Breast epithelium (tissue), 4 donors: ENCODE results near the gene TCEAL6. TPM values are rescaled to one million over a fixed set of nuclear protein-coding genes. Genes with fewer than 3 reads are reported as not detected.
"Not testable (repeated sequence)": the region's sequence is repeated elsewhere in the genome, so short reads cannot be mapped to it uniquely, and the experiment has no call there.

Experiments used
- DNase-seq, 2 donors: peaks; one replicate each; pipeline ENCODE4 v3.0.0-alpha.2; 2019; ENCODE audit warnings: low spot score in 2 of 2
- H3K27ac ChIP-seq, 2 donors: fragments of 200-600 bp; sonication (generic) in 1 of 2; one replicate each; pipeline ENCODE4 v1.5.1; 2016 to 2019; ENCODE audit warnings: mild to moderate bottlenecking in 1 of 2
- H3K27me3 ChIP-seq, 2 donors: fragments of 200-600 bp; sonication (generic) in 1 of 2; one replicate each; pipeline versions ENCODE4 v1.5.1 to v1.6.0; 2017 to 2019; ENCODE audit warnings: control low read depth in 1 of 2, mild to moderate bottlenecking in 1 of 2
- H3K36me3 ChIP-seq: fragments of 200-600 bp; one replicate; pipeline ENCODE4 v1.5.1; 2019
- H3K4me1 ChIP-seq, 2 donors: fragments of 200-600 bp; sonication (generic); one replicate each; pipeline ENCODE4 v1.5.1; 2016 to 2019; ENCODE audit warnings: control low read depth in 1 of 2
- H3K4me3 ChIP-seq, 3 donors: fragments of 200-600 bp; sonication (generic); 1 replicate in 2 of 3; 2 replicates in 1 of 3; pipeline ENCODE4 v1.5.1; 2016 to 2019; ENCODE audit warnings: mild to moderate bottlenecking in 3 of 3, moderate library complexity in 2 of 3
- H3K9me3 ChIP-seq, 2 donors: fragments of 200-600 bp; sonication (generic) in 1 of 2; one replicate each; pipeline ENCODE4 v1.5.1; 2016 to 2019; ENCODE audit warnings: control low read depth in 1 of 2
- POLR2A ChIP-seq: fragments of 450-650 bp; IDR thresholded peaks from one replicate; pipeline ENCODE4 v1.6.1; 2016; ENCODE audit warnings: antibody characterized with exemption, mild to moderate bottlenecking, moderate library complexity
- POLR2AphosphoS5 ChIP-seq, 3 donors: sonication (generic); formaldehyde crosslinking; IDR thresholded peaks; one replicate each; pipeline ENCODE4 v1.6.1; 2017; ENCODE audit warnings: antibody characterized with exemption in 3 of 3
- intact Hi-C: fragments of 100-400 bp; cut with DNase I; formaldehyde crosslinking; loops from one replicate; pipeline ENCODE4 v1.15.1; 2023; ENCODE audit warnings: low total_unique reads
- total RNA-seq, 3 donors: library from RNA; depleted of rRNA; stranded (reverse); fragments of >200 nt; gene quantifications; one replicate each; pipeline ENCODE4 v1.1.0, GENCODE V29; 2016
- TF ChIP-seq, protein P1 (sequence below), 3 donors: fragments of 450-650 bp; IDR thresholded peaks; one replicate each; pipeline ENCODE4 v1.5.1; 2016 to 2017; ENCODE audit warnings: antibody characterized with exemption in 3 of 3, mild to moderate bottlenecking in 3 of 3, moderate library complexity in 3 of 3

The TCEAL6 gene
- total RNA-seq, 3 donors from 2014 or later: 2.6 TPM; not detected in 2

DNA sequence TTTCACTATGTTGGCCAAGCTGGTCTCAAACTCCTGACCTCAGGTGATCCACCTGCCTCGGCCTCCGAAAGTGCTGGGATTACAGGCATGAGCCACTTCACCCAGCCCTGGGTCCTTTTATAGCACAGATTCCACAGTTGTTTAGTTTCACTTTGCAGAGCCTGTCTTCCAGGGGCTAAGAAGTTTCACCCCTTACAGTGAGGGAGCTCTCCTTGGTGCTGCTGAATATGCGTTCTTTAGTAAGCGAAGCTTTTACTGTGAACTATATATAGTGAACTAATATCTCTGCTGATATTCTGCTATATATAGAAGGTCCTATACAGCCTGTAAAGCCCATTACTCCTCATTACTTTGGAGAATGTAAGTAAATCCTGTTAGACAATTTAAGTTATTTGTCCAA, 4.2 kb downstream of the TCEAL6 start:
- TF ChIP-seq, protein P1, sequence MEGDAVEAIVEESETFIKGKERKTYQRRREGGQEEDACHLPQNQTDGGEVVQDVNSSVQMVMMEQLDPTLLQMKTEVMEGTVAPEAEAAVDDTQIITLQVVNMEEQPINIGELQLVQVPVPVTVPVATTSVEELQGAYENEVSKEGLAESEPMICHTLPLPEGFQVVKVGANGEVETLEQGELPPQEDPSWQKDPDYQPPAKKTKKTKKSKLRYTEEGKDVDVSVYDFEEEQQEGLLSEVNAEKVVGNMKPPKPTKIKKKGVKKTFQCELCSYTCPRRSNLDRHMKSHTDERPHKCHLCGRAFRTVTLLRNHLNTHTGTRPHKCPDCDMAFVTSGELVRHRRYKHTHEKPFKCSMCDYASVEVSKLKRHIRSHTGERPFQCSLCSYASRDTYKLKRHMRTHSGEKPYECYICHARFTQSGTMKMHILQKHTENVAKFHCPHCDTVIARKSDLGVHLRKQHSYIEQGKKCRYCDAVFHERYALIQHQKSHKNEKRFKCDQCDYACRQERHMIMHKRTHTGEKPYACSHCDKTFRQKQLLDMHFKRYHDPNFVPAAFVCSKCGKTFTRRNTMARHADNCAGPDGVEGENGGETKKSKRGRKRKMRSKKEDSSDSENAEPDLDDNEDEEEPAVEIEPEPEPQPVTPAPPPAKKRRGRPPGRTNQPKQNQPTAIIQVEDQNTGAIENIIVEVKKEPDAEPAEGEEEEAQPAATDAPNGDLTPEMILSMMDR (IDR thresholded peaks at IDR 0.05): no peak
- TF ChIP-seq POLR2A (no peak), POLR2AphosphoS5 (IDR thresholded peaks at IDR 0.05) (no peak)

DNA sequence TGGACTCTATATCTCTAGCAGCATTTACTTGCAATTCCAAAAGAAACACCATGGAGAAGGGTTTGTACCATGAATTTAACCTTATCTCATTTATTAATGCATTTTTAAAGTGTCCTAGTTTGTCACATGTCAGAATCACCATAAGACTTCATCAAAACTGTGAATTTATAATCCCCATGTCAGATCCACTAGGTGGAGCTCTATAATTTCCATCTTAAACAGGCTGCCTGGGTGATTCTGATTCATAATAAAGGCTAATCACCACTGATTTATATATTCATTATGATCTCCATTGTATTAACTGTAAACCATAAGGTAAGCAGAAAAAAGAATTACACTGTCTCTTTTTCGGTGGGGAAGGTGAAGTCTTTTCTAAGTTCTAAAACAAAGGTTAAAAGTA, 12.8 kb downstream of the TCEAL6 start:
- no peak for TF ChIP-seq POLR2A
- TF ChIP-seq POLR2AphosphoS5 (IDR thresholded peaks at IDR 0.05): no peak
- TF ChIP-seq, protein P1 (IDR thresholded peaks at IDR 0.05): peak in 1 of 3 donors; percentile 11
- intact Hi-C loops: no loop called here
- Histone ChIP-seq H3K27ac (no peak overlapping the region), H3K4me3 (no peak overlapping the region), H3K27me3 (peaks cover 0 to 65% of the 10 kb centered on the region in 2 donors), H3K9me3 (no peaks in the 10 kb centered on the region), H3K36me3 (no peaks in the 10 kb centered on the region), H3K4me1 (no peaks in the 10 kb centered on the region)
- DNase-seq: no peak

More for the DNA sequence above, 4.2 kb downstream of the TCEAL6 start:
- Histone ChIP-seq H3K4me3 (no peak overlapping the region), H3K4me1 (no peaks in the 10 kb centered on the region), H3K27ac (no peak overlapping the region), H3K36me3 (no peaks in the 10 kb centered on the region), H3K27me3 (peaks cover 0 to 68% of the 10 kb centered on the region in 2 donors), H3K9me3 (no peaks in the 10 kb centered on the region)
- DNase-seq: no peak
- intact Hi-C loops: no loop called here

DNA sequence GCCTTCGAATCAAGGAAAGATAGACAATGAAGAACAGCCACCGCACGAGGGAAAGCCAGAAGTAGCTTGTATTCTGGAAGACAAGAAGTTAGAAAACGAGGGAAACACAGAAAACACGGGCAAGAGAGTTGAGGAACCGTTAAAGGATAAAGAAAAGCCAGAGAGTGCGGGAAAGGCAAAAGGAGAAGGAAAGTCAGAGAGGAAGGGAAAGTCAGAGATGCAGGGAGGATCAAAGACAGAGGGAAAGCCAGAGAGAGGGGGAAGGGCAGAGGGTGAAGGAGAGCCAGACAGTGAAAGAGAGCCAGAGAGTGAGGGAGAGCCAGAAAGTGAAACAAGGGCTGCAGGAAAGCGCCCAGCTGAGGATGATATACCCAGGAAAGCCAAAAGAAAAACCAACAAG, 15.4 kb downstream of the TCEAL6 start:
- no peak overlapping the region for H3K27ac ChIP-seq
- no peaks in the 10 kb centered on the region for H3K4me1 ChIP-seq
- no peaks in the 10 kb centered on the region for H3K9me3 ChIP-seq
- intact Hi-C loops: no loop called here
- TF ChIP-seq POLR2AphosphoS5 (IDR thresholded peaks at IDR 0.05) (no peak), POLR2A (no peak)
- TF ChIP-seq, protein P1 (IDR thresholded peaks at IDR 0.05): no peak
- H3K4me3 ChIP-seq: no peak overlapping the region
- no peak for DNase-seq
- peaks cover 0 to 52% of the 10 kb centered on the region in 2 donors for H3K27me3 ChIP-seq
- no peaks in the 10 kb centered on the region for H3K36me3 ChIP-seq

DNA sequence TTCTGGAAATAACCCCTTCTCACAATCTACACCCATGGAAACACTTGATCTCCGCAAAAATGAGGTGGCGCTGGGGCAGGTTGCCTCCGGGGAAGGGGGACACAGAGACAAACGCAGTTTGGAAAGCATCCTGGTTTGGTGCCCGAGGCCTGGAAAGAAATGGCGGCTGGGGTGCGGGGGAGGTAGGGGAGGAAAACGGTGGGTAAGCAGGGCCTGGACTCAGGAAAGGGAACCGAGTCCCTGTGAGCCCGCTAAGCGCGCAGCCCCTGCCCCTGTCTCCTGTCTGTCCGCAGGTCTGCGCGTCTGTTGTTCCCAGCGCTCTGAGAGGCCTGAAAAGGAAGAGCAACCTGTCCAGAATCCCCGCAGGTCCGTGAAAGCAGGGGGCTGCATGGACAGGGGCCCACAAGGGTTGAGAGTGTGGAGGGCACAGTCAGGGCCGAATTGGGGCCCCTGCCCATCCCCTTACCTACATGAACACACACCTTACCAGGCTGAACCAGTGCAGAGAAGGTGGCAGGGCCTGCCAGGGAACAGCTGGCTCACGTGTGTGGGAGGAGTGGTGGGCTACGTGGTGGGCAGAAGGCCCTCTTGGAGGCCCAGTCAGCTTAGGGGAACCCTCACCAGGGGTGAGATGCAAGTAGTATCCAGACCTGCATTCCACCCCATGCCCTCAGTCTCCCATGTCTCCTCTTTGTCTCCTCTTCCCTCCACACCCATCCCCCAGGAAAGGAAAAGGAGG, 16.0 kb downstream of the TCEAL6 start:
- H3K27ac ChIP-seq, H3K4me1 ChIP-seq, H3K36me3 ChIP-seq, DNase-seq, intact Hi-C loops, H3K9me3 ChIP-seq: not testable (repeated sequence)
- Histone ChIP-seq H3K27me3 (peaks cover 0 to 52% of the 10 kb centered on the region in 2 donors), H3K4me3 (peak overlapping the region in 2 of 3 donors; percentile 39 to 56)

DNA sequence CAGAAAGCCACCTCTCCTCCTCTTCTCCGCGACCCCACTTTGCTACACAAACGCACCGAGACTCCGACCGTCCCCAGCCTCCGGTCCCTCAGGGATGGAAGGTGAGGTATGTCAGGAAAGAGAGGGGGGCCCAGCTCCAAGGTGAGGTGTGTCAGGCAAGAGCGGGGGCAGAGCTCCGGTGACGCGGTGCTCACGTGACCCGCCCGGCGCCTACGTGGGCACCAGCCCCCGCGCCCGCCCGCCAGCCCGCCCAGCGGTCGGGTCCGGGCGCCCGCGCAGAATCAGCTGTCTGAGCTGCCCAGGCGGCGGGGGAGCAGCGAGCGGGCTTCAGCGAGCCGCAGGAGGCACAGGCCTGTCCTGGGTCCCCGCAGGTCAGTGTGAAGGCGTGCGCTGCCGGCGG, 16.8 kb downstream of the TCEAL6 start, which contains the start of gene TCEAL2:
TCEAL2 (plus strand) TSS at position 244 of the 400 bp plus-strand sequence. CDS start 1,152 bp downstream, outside the sequence.
- peak within 1 kb of the TSS in 1 of 2 donors; percentile 48 for H3K27ac ChIP-seq
- H3K9me3 ChIP-seq, H3K4me1 ChIP-seq, intact Hi-C loops, H3K36me3 ChIP-seq: not testable (repeated sequence)
- peak in 1 of 2 donors; percentile 35 for DNase-seq
- H3K4me3 ChIP-seq: peak within 1 kb of the TSS in 2 of 3 donors; percentile 39 to 56
- peaks cover 0 to 44% of the 10 kb centered on the region in 2 donors for H3K27me3 ChIP-seq

DNA sequence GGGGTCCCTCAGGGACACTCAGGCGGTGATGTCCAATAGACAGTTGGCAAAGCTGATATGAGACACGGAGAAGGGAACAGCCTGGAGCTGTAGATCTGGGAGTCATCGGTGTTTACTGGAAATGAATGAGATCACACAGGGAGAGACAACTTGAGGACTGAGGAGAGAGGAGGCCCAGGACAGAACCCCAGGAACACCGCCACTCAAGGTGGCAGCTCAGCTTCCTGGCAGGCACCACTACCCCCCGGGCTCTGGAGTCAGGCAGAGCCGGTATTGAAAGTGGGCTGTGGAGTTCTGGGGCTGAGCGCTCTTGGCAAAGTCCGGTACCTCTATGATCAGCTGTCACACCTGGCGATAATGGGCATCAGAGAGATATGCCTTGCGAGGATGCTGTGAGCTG, 17.3 kb downstream of the TCEAL6 start:
- DNase-seq, intact Hi-C loops, H3K9me3 ChIP-seq, H3K4me1 ChIP-seq, H3K36me3 ChIP-seq: not testable (repeated sequence)
- Histone ChIP-seq H3K4me3 (peak overlapping the region in 2 of 3 donors; percentile 39 to 56), H3K27ac (peak overlapping the region in 1 of 2 donors; percentile 48), H3K27me3 (peaks cover 0 to 40% of the 10 kb centered on the region in 2 donors)
